Measurements from ENCODE around the gene GGCX.

GGCX gene

GRCh38 chr2:85602476-85603234, 41.4 kb upstream of the GGCX start, which contains the start of gene TMEM150A:
Gene TMEM150A (minus strand): TSS chr2:85602698. CDS start chr2:85601948, 750 bp downstream.
- CTCF ChIA-PET, result no interaction called here
- TF ChIP-seq BHLHE40 (IDR thresholded peaks at IDR 0.05; ENCODE audit: borderline replicate concordance) (no peak), L3MBTL2 (conservative IDR thresholded peaks at IDR 0.05) (peak; percentile 56; the same call in 1 of the 2 replicates)
- peak; percentile 89 for DNase-seq (ENCODE audit: extremely low spot score)
- POLR2A ChIA-PET, result interaction anchor here (0.5 to 3.5 kb wide), 6 partner anchors 9 to 64 kb away, joined by 3 to 22 read pairs (median 6); partner anchors contain the start of genes C2orf68, GGCX and MAT2A

- POLR2A ChIA-PET, result interaction anchor here (0.5 to 3.5 kb wide), 8 partner anchors 10 to 63 kb away, joined by 3 to 22 read pairs (median 4); partner anchors contain the start of genes C2orf68, GGCX and MAT2A
- no peak for TF ChIP-seq LEF1 (IDR thresholded peaks at IDR 0.05; ENCODE audit: borderline replicate concordance)
- no peak for TF ChIP-seq FOXA1 (IDR thresholded peaks at IDR 0.05)
- TF ChIP-seq TARDBP (IDR thresholded peaks at IDR 0.05), result no peak
- TF ChIP-seq FOXK2 (IDR thresholded peaks at IDR 0.05), result no peak
- no peak for TF ChIP-seq FOXM1 (IDR thresholded peaks at IDR 0.05; ENCODE audit: borderline replicate concordance)
- TF ChIP-seq NFRKB (IDR thresholded peaks at IDR 0.05), result no peak
- TF ChIP-seq L3MBTL2 (conservative IDR thresholded peaks at IDR 0.05), result no peak
- TF ChIP-seq ELF4 (IDR thresholded peaks at IDR 0.05), result no peak
- no peak for TF ChIP-seq ARNT (IDR thresholded peaks at IDR 0.05)
- no peak for TF ChIP-seq ZNF384 (IDR thresholded peaks at IDR 0.05)
- TF ChIP-seq BHLHE40 (IDR thresholded peaks at IDR 0.05; ENCODE audit: borderline replicate concordance), result no peak
- DNase-seq (ENCODE audit: extremely low spot score), result no peak
- CTCF ChIA-PET, result no interaction called here
These were observed 40.6 kb upstream of the GGCX start for GRCh38 chr2:85601771-85602475.

DNA sequence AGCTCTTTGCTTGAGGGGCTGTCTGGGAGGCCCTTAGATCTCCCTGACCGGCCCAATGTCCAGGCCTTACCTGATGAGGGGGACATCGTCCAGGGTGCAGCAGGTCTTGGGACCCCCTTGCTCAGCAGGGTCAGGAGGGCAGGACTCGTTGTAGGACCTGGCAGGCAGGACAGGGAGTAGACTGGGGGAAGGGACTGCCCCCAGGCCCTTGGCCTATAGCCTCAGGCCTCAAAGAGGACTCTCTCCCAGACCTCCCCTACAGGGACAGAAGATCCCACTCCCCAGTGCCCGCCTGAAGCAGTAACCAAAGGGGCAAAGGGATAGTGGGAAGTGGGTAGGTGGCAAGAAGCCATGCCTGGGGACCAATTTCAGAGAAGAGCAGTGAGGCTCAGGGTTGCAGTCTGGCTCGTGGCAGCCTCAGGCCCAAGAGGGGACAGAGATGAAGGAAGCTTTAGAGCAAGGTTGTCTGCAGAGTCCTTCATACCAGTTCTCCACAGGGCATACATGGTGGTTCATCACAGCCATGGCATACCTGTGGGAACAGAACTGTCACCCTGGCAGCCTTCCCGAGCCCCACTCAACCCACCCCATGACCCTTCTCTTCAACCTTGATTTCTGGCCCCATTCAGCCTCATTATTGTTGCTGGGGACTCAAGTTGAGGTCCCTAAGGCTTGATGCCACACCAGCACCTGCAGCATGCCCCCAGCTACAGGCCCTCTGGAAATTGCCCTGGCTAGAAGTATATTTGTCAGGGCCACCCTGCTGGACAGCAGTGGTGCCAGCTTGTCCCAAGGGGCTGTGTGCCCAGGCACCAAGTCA, 39.9 kb upstream of the GGCX start:
- POLR2A ChIA-PET, result interaction anchor here (0.8 to 3.5 kb wide), 6 partner anchors 10 to 62 kb away, joined by 3 to 22 read pairs (median 4); partner anchors contain the start of genes C2orf68, MAT2A, USP39 and VAMP8
- CTCF ChIA-PET, result no interaction called here

GRCh38 chr2:85600235-85600575, 38.9 kb upstream of the GGCX start:
- no peak for DNase-seq (ENCODE audit: extremely low spot score)
- no peak for TF ChIP-seq LEF1 (IDR thresholded peaks at IDR 0.05; ENCODE audit: borderline replicate concordance)
- TF ChIP-seq CTBP1 (IDR thresholded peaks at IDR 0.05; ENCODE audit: borderline replicate concordance), result no peak
- TF ChIP-seq NFRKB (IDR thresholded peaks at IDR 0.05), result no peak
- no peak for TF ChIP-seq FOXM1 (IDR thresholded peaks at IDR 0.05; ENCODE audit: borderline replicate concordance)
- no peak for TF ChIP-seq FOXA1 (IDR thresholded peaks at IDR 0.05)
- TF ChIP-seq ZNF384 (IDR thresholded peaks at IDR 0.05), result no peak
- TF ChIP-seq SP1 (IDR thresholded peaks at IDR 0.05), result no peak
- TF ChIP-seq BHLHE40 (IDR thresholded peaks at IDR 0.05; ENCODE audit: borderline replicate concordance), result no peak
- no peak for TF ChIP-seq L3MBTL2 (conservative IDR thresholded peaks at IDR 0.05)
- ChIA-PET POLR2A (interaction anchor here (0.7 to 3.5 kb wide), 6 partner anchors 11 to 37 kb away, joined by 3 to 22 read pairs (median 3); partner anchors contain the start of genes C2orf68, USP39 and VAMP8), CTCF (interaction anchor here (1.0 kb wide), 1 partner anchor 21 kb away, joined by 3 read pairs; no protein-coding TSS in a partner anchor)

More for the DNA sequence above, 39.9 kb upstream of the GGCX start:
- TF ChIP-seq LEF1 (IDR thresholded peaks at IDR 0.05; ENCODE audit: borderline replicate concordance) (no peak), FOXA1 (IDR thresholded peaks at IDR 0.05) (no peak), TARDBP (IDR thresholded peaks at IDR 0.05) (no peak), NFRKB (IDR thresholded peaks at IDR 0.05) (no peak), L3MBTL2 (conservative IDR thresholded peaks at IDR 0.05) (no peak), FOXM1 (IDR thresholded peaks at IDR 0.05; ENCODE audit: borderline replicate concordance) (no peak), ZNF384 (IDR thresholded peaks at IDR 0.05) (no peak)
- no peak for DNase-seq (ENCODE audit: extremely low spot score)

DNA sequence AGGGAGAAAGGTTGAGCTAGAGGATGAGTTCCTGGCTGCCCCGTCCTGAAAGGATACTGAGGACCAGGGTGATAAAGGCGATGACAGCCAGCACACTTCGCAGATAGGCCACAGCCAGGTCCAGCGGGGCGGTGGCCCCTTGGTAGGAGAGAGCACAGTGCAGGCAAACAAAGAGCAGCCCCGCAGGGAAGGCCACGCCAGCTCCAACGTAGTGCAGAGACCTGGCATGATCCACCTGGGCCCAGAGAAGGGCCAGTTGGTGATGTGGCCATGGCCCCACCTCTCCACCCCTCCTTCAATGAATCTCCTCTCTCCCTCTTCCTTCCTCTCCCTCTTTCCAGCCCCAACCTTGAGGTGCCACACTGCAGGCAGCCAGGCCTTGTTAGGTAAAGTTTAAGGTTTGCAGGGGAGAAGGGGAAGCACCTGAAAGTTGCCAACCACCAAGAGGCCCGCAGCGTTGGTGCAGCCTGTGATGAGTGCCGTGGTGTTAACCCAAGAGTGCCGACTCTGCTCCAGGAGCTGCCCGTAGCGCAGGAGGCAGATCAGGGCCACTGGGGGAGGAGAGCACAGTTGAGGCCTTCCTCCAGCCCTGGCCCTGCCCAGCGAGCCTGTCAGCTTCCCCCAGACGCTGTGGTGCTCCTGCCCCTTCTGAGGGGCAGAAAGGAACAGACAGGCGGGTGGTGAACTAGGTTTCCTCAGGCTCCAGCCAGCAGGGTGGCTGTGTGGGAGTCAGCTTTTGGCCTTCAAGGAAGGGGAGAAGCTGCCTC, 38.4 kb upstream of the GGCX start:
- ChIA-PET CTCF (interaction anchor here (1.0 kb wide), 1 partner anchor 21 kb away, joined by 3 read pairs; no protein-coding TSS in a partner anchor), POLR2A (interaction anchor here (0.7 to 3.5 kb wide), 6 partner anchors 12 to 38 kb away, joined by 3 to 22 read pairs (median 3); partner anchors contain the start of genes C2orf68, USP39 and VAMP8)
- TF ChIP-seq ARNT (IDR thresholded peaks at IDR 0.05) (no peak), FOXK2 (IDR thresholded peaks at IDR 0.05) (no peak), ELF4 (IDR thresholded peaks at IDR 0.05) (no peak), SP1 (IDR thresholded peaks at IDR 0.05) (no peak)
- DNase-seq (ENCODE audit: extremely low spot score), result no peak

DNA sequence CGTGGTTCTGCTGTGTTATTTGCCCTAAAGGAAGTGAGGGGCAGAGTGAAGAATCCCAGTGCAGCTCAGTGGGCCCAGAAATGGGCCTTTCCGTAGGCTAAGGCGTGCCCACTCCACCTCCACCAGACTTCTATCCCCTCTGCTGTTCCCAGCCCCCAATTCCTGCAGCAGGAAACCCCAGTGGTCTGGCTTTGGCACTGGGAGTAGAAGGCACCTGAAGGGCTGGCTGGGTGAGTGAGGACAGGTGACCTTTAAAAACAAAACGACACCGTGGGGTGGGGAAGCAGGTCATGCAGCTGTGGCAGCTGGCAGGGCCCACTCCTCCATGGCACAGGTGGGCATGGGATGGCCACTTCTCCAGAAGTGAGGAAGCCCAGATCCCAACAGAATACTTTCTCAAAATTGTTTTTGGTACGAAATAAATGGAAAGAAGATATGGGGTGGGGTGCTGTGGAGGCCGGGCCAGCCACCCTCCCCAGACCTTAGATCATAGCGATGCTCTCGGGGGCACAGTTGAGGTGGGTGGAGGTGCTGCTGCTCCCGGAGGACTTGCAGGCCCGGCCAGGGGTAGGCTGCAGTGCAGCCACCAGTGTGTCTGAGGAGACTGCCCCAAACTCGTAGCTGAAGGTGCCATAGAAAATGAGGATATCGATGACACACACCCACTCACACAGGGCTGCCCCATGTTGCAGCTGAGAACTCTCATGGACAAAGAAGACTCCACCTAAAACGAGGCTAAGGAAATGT, 37.5 kb upstream of the GGCX start:
- ChIA-PET POLR2A (interaction anchor here (0.8 to 1.5 kb wide), 2 partner anchors 13 to 38 kb away, joined by 3 read pairs; partner anchors contain the start of gene C2orf68), CTCF (no interaction called here)
- TF ChIP-seq ELF4 (IDR thresholded peaks at IDR 0.05) (no peak), ZNF384 (IDR thresholded peaks at IDR 0.05) (no peak), BHLHE40 (IDR thresholded peaks at IDR 0.05; ENCODE audit: borderline replicate concordance) (no peak), CTBP1 (IDR thresholded peaks at IDR 0.05; ENCODE audit: borderline replicate concordance) (no peak), FOXA1 (IDR thresholded peaks at IDR 0.05) (no peak), SP1 (IDR thresholded peaks at IDR 0.05) (no peak), LEF1 (IDR thresholded peaks at IDR 0.05; ENCODE audit: borderline replicate concordance) (no peak), PKNOX1 (IDR thresholded peaks at IDR 0.05) (no peak), TARDBP (IDR thresholded peaks at IDR 0.05) (no peak), SUZ12 (IDR thresholded peaks at IDR 0.05) (no peak), HDGF (IDR thresholded peaks at IDR 0.05; ENCODE audit: borderline replicate concordance) (no peak), L3MBTL2 (conservative IDR thresholded peaks at IDR 0.05) (no peak), FOXK2 (IDR thresholded peaks at IDR 0.05) (no peak), ARNT (IDR thresholded peaks at IDR 0.05) (no peak), FOXM1 (IDR thresholded peaks at IDR 0.05; ENCODE audit: borderline replicate concordance) (no peak), NFRKB (IDR thresholded peaks at IDR 0.05) (no peak)
- DNase-seq (ENCODE audit: extremely low spot score), result no peak

Measured in HEK293T (cell line).